COLO668 (cell line): Measurements from ENCODE around the gene AOAH.
A peak's percentile ranks its signal among the peaks of the same experiment; 100 is the strongest.
"Not testable (repeated sequence)": the region's sequence is repeated elsewhere in the genome, so short reads cannot be mapped to it uniquely, and the experiment has no call there.

Source experiments
- DNase-seq: peaks from one replicate; lab custom pipeline; 2025; ENCODE audit not compliant: unreplicated experiment; lab: John Stamatoyannopoulos, UW

The AOAH gene

DNA sequence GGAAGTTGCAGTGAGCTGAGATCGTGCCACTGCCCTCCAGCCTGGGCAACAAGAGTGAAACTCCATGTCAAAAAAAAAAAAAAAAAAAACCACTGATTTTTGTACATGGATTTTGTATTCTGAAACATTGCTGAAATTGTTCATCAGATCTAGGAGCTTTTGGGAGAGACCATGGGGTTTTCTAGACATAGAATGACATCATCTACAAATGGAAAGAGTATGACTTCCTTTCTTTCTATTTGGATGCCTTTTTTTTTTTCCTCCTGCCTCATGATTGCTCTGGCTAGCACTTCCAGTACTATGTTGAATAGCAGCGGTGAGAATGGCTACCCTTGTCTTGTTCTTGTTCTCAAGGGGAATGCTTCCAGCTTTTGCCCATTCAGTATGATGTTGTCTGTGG is 245.5 kb downstream of the AOAH start:
- DNase-seq, result no peak

DNA sequence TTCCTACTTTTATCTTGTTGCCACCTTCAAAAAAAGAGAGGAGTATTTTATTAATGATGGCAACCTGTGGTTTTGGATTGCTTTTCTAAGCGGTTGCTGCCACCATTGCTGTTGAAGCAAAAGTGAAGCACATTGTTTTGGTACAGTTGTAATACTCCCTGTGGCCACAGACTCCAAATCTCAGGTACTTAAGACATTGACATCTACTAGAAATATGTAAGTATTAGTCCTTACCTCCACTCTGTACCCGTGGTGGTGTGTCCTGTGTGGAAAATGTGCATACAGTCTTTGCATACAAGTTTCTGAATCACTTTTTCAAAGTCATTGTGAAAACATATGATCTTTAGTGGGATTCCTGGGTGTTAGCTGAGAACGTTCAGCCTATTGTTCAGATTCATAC is 248.9 kb downstream of the AOAH start:
- DNase-seq, result no peak

DNA sequence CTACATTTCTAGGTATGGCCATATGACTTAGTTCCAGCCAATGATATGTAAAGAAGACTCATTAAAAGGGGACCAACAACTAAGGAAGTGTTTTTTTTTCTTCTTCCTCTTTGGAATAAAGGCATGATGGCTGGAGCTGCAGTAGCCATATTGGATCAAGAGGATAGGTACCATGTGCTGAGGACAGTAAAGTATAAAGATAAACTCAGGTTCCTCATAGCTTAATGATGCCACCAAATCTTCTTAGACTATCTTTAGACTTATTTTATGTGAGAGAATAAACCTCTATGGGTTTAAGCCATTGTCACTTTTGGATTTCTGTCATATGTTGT is 249.3 kb downstream of the AOAH start:
- no peak for DNase-seq

DNA sequence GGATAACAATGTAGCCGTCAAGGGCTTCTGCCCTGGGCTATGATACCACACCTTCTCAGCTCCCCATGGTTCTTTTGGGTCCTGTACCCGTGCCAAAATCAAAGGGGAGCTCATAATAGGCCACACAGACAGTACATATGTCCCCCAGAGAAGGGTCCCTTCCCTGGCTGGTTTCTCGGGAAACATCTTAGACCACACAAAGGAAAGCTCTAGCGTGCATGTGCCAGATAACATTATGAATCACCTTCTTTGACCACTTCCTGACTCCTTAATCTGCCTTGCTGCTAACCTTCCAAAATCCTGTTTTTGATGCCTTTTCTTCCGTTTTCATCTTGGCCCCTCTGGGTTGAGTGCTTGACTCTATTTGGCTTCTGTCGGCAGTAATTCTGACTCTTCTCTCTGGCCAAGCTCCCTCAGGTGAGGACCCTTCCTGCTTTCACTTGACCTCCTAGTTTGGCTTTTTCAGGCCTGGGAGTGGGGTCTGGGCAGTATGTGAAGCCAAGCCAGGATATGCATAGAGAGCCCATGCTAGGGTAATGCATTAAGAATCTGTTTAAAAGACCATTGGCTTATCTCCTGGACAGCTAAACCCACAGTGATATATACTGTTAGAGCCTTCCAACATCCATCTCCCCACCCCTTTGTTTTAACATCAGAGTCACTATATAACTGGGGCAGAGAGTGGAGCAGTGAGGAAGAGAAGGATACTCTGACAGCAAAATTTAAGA is 249.8 kb downstream of the AOAH start:
- no peak for DNase-seq

DNA sequence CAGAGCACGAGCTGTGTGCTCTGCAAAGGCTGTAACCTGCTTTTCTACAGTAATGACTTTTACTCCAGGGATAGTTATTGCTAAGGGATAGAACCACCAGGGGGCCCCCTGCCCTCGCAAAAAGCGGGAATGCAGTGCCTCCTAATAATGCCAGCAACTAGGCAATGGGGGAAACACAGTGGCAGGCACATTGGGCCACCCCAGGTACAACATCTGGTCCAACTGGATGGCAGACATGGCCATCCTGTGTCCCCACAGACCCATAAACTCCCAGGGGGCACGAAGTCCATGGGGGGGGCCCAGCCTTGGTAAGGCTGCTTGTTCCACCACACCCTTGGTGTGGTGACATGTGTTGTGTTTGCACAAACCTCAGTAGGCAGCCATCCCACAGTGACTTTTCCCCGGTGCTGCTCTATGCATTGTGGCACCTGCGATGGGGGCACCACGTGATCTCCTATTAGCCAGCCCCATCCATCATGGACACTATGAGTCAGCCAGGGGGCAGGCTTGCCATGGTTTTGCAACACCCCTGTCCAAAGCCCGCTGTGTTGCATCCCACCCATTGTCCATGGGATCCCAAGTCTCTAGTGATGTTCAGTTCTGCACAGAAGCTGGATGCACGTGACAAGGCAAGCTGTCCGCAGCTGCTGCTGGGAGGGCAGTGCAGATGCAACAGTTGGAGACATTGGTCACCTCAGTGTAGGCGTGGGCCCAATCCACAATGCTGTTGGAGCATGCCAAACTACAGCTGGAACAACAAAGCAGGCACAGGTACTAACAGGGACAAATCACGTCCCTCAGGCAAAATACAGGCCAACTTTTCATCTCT is 250.6 kb downstream of the AOAH start:
- DNase-seq, result peak; percentile 75

DNA sequence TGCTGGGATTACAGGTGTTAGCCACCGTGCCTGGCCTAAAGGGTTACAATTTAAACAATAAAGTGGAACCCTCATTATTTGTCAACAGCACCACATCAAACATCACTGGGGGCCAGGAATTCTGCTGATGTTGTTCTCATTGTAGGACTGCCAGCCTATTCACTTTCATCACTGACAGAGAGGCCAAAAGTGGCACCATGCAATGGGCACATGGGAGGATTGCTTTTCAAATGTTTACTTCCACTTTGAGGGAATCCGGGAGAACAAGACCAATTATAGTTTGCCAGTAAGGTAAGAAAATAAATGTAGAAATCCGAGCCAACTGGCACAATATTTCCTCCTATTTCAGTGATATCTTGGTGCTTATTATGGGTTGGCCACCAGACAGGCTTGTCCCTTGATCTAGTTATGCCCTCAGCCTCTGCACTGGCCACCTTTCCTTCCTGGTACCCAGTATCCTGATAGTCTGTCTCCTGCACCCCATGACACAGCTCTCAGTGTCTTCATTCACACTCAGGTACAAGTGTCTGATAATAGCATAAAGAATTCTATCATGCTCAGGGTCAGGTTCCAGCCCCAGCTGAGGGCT is 252.1 kb downstream of the AOAH start:
- DNase-seq, result no peak

DNA sequence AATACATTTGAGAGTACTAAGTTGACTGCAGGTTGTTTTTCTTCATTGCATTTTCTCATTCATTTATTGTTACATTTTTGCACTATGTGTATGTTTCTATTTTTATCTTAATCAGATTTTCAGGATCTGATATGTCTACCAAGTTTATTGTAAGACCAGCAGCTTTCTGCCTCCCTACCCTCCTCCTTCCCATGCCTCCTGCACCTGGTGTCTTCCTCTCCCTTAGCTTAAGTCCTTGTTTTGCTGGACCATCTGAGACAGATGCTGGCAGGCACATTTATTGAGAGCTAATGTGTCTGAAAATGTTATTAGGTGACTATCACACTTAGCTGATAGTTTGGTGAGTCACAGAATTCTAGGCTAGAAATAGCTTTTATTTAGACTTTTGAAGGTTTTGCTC is 255.1 kb downstream of the AOAH start:
- DNase-seq, result no peak

DNA sequence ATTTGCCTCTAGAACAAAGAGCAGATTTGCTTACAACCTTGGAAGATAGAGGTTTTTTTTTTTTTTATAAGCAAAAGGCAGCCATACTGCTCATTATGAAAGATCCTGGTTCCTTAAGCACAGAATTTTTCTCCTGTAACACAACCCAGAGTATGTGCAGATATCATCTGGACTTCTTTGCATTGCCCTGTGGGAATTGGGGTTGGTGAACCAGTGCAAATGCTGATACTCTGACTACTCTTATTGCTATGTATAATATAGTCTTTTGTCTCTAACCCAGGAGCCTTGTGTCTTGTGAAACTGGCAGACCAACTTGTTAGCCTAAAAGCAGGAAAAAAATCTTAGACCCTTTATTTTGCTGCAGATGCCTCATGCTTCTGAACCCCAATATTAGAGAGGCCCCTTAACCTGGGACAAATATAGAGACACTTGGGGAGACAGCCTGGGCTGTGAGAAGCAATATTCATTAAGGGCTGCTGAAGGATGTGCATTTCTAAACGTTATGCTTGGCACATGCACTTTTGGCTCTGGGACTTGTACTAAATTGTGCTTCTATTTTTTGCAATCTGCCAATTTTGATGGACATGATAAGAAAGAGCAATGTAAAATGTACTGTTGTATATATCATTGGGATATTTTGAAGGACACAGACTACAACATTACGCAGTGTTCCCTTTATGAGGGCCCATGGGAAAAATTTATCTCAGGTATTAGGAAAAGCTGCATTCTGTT is 255.8 kb downstream of the AOAH start:
- DNase-seq, result no peak

DNA sequence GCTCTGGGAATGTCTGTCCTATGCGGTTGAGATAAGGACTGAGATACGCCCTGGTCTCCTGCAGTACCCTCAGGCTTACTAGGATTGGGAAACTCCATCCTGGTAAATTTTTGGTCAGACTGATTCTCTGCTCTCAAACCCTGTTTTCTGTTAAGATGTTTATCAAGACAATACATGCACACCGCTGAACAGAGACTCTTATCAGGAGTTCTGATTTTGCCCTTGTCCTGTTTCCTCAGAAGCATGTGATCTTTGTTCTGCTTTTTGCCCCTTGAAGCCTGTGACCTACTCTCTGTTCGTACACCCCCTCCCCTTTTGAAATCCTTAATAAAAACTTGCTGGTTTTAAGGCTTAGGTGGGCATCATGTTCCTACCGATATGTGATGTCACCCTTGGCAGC is 258.3 kb downstream of the AOAH start:
- DNase-seq, result not testable (repeated sequence)

DNA sequence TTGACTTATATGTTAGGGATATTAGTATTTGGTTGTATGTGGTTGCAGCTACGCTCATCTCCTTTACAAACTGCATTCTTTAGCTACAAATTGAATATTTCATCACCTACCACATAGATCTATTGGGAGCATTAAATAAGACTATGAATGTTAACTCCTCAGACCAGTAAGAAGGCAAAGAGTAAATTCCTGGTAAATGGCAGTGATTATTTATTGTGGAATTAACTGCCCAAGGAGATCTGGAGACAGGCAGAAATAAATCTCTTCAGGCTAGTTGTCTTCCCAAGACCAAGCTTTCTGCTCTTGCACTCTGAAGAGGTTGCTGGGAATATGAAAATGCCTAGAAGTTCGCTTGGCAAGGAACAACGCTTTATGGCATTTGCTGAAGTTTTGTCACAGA is 260.0 kb downstream of the AOAH start:
- DNase-seq, result no peak
